ENCODE results near the gene PITHD1. TPM values are rescaled to one million over a fixed set of nuclear protein-coding genes. Genes with fewer than 3 reads are reported as not detected.

The PITHD1 gene
- total RNA-seq, 4 donors from 2014 or later: 43.6 to 66.6 (median 56.0) TPM

GRCh38 chr1:23799255-23799569 lies 21.0 kb downstream of the PITHD1 start:
- TF ChIP-seq EP300 (IDR thresholded peaks at IDR 0.05) (no peak), POLR2AphosphoS5 (IDR thresholded peaks at IDR 0.05) (no peak), POLR2A (IDR thresholded peaks at IDR 0.05; ENCODE audit: low read depth) (no peak)
- TF ChIP-seq, protein P1, sequence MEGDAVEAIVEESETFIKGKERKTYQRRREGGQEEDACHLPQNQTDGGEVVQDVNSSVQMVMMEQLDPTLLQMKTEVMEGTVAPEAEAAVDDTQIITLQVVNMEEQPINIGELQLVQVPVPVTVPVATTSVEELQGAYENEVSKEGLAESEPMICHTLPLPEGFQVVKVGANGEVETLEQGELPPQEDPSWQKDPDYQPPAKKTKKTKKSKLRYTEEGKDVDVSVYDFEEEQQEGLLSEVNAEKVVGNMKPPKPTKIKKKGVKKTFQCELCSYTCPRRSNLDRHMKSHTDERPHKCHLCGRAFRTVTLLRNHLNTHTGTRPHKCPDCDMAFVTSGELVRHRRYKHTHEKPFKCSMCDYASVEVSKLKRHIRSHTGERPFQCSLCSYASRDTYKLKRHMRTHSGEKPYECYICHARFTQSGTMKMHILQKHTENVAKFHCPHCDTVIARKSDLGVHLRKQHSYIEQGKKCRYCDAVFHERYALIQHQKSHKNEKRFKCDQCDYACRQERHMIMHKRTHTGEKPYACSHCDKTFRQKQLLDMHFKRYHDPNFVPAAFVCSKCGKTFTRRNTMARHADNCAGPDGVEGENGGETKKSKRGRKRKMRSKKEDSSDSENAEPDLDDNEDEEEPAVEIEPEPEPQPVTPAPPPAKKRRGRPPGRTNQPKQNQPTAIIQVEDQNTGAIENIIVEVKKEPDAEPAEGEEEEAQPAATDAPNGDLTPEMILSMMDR (IDR thresholded peaks at IDR 0.05): no peak
- Histone ChIP-seq H3K27ac (replicated peaks in 1 of 4) (peak overlapping the region; percentile 49 to 96 (median 92)), H3K4me3 (peak overlapping the region; percentile 78 to 98 (median 92)), H3K9me3 (no peaks in the 10 kb centered on the region), H3K27me3 (no peaks in the 10 kb centered on the region), H3K36me3 (peaks cover 0 to 58% (median 48%) of the 10 kb centered on the region in 4 donors), H3K4me1 (peaks cover 21 to 39% (median 29%) of the 10 kb centered on the region in 4 donors)
- WGBS: 74% methylated on average over 4 of the region's 7 CpGs
- DNase-seq (ENCODE audit: extremely low spot score): no peak
- intact Hi-C loops (cut with DNase I): no loop called here

DNA sequence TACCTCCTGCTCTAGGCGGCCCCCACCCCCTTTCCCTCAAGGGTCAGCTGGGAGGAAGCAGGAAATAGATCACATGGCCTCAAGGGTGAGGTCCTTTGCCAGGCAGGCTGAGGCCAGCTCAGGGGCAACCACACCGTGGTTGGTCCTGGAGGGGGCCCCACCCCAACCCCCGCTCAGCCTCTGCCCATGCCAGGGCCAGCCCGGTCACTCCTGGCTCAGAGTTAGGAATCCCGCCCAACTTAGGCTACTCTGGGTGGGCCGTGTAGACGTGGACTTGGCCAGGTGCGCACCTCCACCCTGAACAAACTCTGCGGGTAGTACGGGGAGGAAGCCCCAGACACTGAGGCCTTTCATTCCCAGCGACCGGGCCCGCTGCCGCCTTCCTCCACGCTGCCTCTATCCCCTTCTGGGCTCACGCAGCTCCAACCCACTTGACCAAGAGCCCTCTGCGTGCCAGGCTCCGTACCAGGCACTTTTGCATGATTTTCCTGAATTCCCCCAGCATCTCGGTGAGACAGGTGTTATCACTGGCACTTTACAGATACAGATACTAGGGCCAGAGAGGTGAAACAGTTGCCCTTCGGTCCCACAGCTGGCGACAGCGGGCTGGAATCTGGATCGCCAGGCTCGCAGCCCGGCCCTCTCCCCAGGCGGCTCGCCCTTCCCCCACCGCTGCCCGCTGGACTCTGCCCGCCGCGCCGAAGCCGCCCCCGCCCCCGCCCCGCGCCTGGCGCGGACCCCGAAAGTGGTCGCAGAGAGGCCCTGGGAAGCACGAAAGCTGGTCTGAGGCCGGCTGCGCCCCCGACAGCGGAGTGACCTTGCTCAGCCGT lies 21.6 kb downstream of the PITHD1 start:
- H3K27me3 ChIP-seq: no peaks in the 10 kb centered on the region
- H3K4me3 ChIP-seq: peak overlapping the region; percentile 78 to 98 (median 92)
- intact Hi-C loops (cut with DNase I): no loop called here
- peaks cover 21 to 37% (median 26%) of the 10 kb centered on the region in 4 donors for H3K4me1 ChIP-seq
- H3K36me3 ChIP-seq: peaks cover 0 to 54% (median 45%) of the 10 kb centered on the region in 4 donors
- DNase-seq (ENCODE audit: extremely low spot score): no peak
- TF ChIP-seq POLR2AphosphoS5 (IDR thresholded peaks at IDR 0.05): peak; percentile 76 to 80
- TF ChIP-seq, protein P1 (IDR thresholded peaks at IDR 0.05): no peak
- H3K27ac ChIP-seq (replicated peaks in 1 of 4): peak overlapping the region; percentile 91 to 98 (median 95)
- 2% methylated on average over 16 of the region's 48 CpGs for WGBS
- H3K9me3 ChIP-seq: no peaks in the 10 kb centered on the region

DNA sequence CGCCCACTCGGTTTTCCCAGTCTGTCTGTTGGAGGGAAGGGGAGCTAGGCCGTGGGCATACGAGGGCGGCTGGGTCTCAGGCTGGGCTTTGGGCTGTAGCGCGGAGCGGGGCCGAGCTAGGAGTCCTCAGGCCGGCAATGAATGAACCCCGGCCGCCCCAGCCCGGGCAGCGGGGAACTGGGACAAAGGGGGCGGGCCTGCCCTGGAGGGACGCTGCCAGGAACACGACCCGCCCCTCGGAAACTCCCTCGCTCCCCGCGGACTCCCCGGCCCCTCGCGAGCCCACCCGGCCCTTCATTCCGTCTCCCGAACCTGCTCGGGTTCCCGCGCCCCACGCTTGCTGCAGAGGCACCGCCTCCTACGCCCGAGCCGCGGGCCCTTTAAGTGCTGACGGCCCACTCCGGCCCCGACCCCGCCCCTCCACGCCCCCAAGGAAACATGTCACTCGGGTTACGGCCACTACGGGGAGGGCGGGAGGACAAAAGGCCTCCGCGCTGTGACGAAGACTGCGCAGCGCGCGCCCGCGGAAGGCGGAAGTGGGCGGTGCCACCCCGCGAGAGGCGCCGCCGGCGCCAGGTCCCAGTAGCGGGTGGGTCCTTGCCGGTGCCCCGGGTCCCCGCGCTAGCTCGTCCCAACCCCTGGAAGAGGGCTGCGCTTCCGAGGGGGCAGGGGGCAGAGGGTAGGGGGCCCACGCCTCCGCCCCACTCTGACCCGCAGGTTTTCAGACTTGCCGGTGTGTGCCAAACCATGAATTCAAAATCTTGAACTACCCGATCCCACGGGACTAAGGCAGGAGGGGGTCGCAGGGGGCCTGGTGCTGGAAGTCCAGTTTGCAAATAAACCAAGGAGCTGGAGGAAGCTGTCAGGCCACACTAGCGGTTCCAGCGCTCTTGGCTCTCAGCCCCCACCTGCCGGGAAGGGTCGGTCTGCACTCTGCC lies 22.5 kb downstream of the PITHD1 start, which contains the start of gene GALE:
TSS of gene GALE (minus strand) at position 355 of the 938 bp plus-strand sequence. CDS start 1,747 bp downstream, outside the sequence.
- H3K4me3 ChIP-seq: peak within 1 kb of the TSS; percentile 78 to 98 (median 92)
- H3K27ac ChIP-seq (replicated peaks in 1 of 4): peak within 1 kb of the TSS; percentile 91 to 98 (median 95)
- no peaks in the 10 kb centered on the region for H3K9me3 ChIP-seq
- no peaks in the 10 kb centered on the region for H3K27me3 ChIP-seq
- TF ChIP-seq, protein P1 (IDR thresholded peaks at IDR 0.05): peak in 1 of 3 experiments; percentile 25
- TF ChIP-seq POLR2AphosphoS5 (IDR thresholded peaks at IDR 0.05) (peak; percentile 94 to 96), EP300 (IDR thresholded peaks at IDR 0.05) (no peak), POLR2A (IDR thresholded peaks at IDR 0.05; ENCODE audit: low read depth) (peak; percentile 83)
- DNase-seq (ENCODE audit: extremely low spot score): peak; percentile 99
- WGBS: 0% methylated on average over 36 of the region's 82 CpGs
- intact Hi-C loops (cut with DNase I): no loop called here
- peaks cover 0 to 58% (median 40%) of the 10 kb centered on the region in 4 donors for H3K36me3 ChIP-seq
- H3K4me1 ChIP-seq: peaks cover 21 to 37% (median 26%) of the 10 kb centered on the region in 4 donors

- intact Hi-C loops (cut with DNase I): no loop called here
- H3K27ac ChIP-seq (replicated peaks in 1 of 4): peak overlapping the region; percentile 91 to 98 (median 95)
- DNase-seq (ENCODE audit: extremely low spot score): no peak
- peaks cover 0 to 58% (median 34%) of the 10 kb centered on the region in 4 donors for H3K36me3 ChIP-seq
- peaks cover 21 to 33% (median 26%) of the 10 kb centered on the region in 4 donors for H3K4me1 ChIP-seq
- no peaks in the 10 kb centered on the region for H3K9me3 ChIP-seq
- H3K4me3 ChIP-seq: peak overlapping the region; percentile 78 to 98 (median 92)
- TF ChIP-seq EP300 (IDR thresholded peaks at IDR 0.05) (no peak), POLR2AphosphoS5 (IDR thresholded peaks at IDR 0.05) (no peak), POLR2A (IDR thresholded peaks at IDR 0.05; ENCODE audit: low read depth) (no peak)
- TF ChIP-seq, protein P1 (IDR thresholded peaks at IDR 0.05): no peak
- no peaks in the 10 kb centered on the region for H3K27me3 ChIP-seq
- WGBS: 21% methylated on average over 19 of the region's 19 CpGs
These were observed 23.1 kb downstream of the PITHD1 start for GRCh38 chr1:23801338-23801748.

Data from esophagus muscularis mucosa (tissue), 4 donors.